NCI-H1417 treated with DMSO at 0.1 percent for 48 hours (cell line): ENCODE measurements around the gene CARD18.
"Not testable (repeated sequence)": the region's sequence is repeated elsewhere in the genome, so short reads cannot be mapped to it uniquely, and the experiment has no call there.

Source experiments
- DNase-seq: peaks from one replicate; lab custom pipeline; 2025; lab: John Stamatoyannopoulos, UW

CARD18 gene

GRCh38 chr11:105132716-105133511 is 6.7 kb downstream of the CARD18 start:
- no peak for DNase-seq

GRCh38 chr11:105130189-105130813 is 9.3 kb downstream of the CARD18 start:
- no peak for DNase-seq

- no peak for DNase-seq
These were observed 14.8 kb downstream of the CARD18 start for GRCh38 chr11:105124756-105125155.

- DNase-seq: no peak
These were observed 28.2 kb downstream of the CARD18 start for GRCh38 chr11:105111145-105111944.

- DNase-seq: no peak
These were observed 28.9 kb downstream of the CARD18 start for GRCh38 chr11:105110688-105111030.

GRCh38 chr11:105109855-105110687 is 29.5 kb downstream of the CARD18 start:
- DNase-seq: no peak

- no peak for DNase-seq
These were observed 30.2 kb downstream of the CARD18 start for GRCh38 chr11:105109321-105109720.

- DNase-seq: no peak
These were observed 31.3 kb downstream of the CARD18 start for GRCh38 chr11:105108247-105108646.

GRCh38 chr11:105107226-105107825 is 32.2 kb downstream of the CARD18 start:
- DNase-seq: not testable (repeated sequence)

GRCh38 chr11:105106140-105106539 is 33.4 kb downstream of the CARD18 start:
- no peak for DNase-seq

- no peak for DNase-seq
These were observed 35.3 kb downstream of the CARD18 start for GRCh38 chr11:105104292-105104691.

- DNase-seq: no peak
These were observed 36.2 kb downstream of the CARD18 start for GRCh38 chr11:105103336-105103735.

GRCh38 chr11:105102079-105102581 is 37.4 kb downstream of the CARD18 start:
- not testable (repeated sequence) for DNase-seq

GRCh38 chr11:105100981-105101630 is 38.5 kb downstream of the CARD18 start:
- DNase-seq: no peak

- DNase-seq: no peak
These were observed 39.4 kb downstream of the CARD18 start for GRCh38 chr11:105100206-105100605.

- not testable (repeated sequence) for DNase-seq
These were observed 40.0 kb downstream of the CARD18 start for GRCh38 chr11:105099594-105099993.

GRCh38 chr11:105092256-105093239 is 47.0 kb downstream of the CARD18 start:
- DNase-seq: no peak
